NOMO-1 treated with DMSO at 0.1 percent for 48 hours (cell line): ENCODE results near the gene CCDC167.

Source experiments
- DNase-seq: peaks from one replicate; lab custom pipeline; 2025; ENCODE audit not compliant: unreplicated experiment; lab: John Stamatoyannopoulos, UW

CCDC167 gene

DNA sequence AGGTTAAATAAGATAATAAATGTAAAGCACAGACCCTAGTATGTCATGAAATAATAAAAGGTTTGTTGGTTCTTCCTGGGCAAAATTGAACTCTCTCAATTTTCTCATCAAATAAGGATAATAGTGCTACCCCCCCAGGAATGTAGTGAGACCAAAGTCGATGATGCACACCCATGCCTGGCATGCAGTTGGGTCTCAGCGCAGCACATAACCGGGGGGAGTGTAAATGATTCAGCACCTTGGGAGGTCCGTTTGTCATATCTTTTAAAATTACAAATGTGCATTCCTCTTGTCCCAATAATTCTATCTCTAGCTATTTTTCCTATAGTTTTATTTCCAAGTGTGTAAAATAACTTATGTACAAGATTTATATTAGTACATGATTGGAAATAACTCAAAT lies 31.3 kb upstream of the CCDC167 start:
- no peak for DNase-seq

DNA sequence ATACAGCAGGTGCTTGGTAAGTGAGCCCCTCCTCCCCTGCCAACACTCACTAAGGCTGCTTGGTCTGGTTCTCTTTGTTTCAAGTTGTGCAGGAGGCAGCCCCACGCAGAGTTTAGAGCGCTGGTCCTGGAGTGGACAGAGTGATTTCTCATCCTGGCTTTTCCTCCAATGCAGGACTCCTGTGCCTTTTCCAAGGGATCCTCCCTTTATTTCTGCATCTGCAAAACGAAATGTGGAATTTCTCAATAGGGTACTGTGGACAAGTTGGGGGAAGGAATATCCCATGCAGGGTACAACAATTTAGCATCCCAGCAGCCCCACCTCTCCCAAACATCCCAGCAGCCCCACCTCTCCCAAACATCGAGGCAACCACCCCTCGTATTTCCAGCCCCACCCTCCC lies 30.6 kb upstream of the CCDC167 start:
- DNase-seq: no peak

DNA sequence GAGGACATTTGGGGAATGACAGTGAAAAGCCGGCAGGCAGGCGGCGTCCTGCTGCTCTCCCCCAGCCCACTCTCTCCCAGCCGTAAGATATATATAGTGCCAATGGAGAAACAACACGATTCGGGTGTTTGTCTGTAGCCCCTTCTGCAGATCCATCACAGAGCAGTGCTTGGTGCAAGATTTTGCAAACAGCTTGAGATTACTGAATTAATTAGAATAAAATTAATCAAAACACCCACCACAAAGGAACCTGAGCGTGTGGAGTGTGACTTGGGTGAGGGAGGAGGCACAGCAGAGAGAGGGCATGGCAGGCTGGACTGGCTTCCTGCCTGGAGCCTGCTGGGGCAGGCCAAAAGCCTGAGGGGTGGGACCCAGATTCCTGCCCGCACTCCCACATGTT lies 28.8 kb upstream of the CCDC167 start:
- DNase-seq: no peak

DNA sequence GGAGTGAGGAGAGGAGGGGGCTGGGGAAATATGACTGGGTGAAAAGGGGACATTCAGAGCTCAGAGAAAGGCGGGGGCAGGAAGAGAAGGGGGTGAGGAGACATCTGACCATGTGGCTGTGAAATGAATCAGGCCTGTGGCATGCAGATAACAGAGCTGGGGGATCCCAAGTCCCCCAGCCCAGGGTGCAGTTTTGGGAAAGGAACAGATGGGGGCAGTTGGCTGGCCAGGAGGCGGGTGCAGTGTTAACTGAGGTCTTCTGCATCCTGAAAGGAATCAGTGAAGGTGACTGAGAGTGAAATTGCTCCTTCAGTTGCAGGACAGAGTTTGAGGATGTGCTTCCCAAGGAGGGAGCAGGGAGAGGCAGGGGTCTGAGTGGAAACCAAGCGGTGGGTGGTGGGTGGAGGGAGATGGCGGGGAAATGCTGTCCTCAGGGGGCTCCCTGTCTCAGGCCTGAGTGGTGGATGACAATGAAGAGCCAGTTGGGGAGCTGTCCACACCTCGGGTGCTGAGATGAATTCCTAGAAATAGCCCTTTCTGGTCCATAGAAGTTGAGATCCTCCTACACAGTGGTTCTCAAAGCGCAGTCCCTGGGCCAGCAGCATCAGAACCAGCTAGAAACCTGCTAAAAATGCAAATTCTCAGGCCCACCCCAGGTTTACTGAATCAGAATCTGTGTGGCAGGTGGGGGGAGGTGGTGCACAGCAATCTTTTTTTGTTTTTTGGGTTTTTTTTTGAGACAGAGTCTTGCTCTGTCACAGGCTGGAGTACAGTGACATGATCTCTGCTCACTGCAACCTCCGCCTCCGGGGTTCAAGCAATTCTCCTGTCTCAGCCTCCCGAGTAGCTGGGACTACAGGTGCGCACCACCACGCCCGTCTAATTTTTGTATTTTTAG lies 26.0 kb upstream of the CCDC167 start:
- DNase-seq: no peak

DNA sequence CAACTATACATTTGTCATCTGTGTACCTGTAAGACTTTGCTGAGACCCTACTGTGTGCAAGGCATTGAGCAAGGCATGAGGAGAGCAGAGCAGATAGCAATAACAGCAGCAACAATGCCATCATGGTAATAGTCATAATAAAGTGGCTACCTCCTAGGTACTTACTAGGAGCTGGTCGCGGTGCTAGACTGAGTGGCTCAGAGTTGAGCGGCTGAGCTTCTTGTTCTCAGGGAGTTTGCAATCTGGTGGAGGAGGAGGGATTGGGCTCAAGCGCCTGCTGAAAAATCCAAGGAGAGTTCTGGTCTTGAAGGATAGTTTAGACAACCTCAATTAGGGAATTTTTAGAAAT lies 25.3 kb upstream of the CCDC167 start:
- no peak for DNase-seq

DNA sequence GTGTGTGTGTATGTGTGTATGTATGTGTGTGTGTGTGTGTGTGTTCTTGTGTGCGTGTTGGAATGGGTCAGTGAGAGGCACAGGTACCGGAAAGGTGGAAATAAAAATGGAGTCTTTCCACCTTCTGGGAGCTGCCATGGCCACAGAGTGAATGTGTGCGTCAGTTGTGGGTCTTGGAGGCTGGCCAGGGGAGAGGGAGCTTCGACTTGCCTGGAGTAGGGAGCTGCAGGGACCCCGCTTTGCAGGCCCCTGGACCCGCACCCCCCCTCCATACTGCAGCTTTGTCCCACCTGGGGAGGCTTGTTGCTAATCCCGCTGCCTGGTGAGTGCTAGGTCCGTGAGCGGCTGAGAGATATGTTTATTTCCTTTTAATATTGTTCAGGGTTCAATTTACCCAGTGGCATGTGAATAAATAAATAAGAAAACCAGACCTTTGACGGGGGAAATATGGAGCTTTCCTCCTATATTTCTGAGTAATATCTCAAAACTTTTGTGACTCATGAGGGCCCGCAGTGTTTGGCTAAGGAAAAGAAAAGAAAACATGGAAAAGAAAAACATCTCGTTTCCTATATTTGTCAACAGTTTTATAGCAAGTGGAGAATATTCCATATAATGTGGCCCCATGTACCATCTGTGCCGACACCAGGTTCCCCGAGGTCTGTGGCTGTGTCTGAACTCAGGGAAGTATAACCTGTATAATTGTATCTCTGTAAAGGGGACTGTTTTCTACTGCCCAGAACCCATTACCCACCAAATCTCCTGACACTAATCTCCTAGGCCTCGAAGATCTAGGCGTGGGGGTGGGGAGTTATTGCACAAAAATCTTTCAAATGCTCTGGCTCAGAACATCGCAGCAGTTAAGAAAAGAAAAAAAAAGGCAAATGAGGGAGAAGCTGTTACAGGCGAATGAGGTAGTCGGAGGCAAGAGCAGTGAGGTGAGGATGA lies 24.6 kb upstream of the CCDC167 start:
- no peak for DNase-seq

DNA sequence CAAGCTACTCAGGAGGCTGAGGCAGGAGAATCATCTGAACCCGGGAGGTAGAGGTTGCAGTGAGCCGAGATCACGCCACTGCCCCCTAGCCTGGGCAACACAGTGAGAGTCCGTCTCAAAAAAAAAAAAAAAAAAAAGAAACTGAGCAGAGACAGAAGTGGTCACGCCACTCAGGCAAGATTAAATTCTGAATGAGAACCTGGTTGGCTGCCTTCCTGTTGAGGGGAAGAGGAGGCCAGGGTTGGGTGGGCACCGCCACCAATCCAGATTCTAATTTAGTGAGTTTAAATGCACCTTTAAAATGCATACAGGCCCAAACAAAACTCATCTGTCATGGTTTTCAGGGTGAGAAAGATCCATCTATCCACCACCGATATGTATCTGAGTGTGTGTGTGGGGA lies 23.7 kb upstream of the CCDC167 start:
- no peak for DNase-seq

DNA sequence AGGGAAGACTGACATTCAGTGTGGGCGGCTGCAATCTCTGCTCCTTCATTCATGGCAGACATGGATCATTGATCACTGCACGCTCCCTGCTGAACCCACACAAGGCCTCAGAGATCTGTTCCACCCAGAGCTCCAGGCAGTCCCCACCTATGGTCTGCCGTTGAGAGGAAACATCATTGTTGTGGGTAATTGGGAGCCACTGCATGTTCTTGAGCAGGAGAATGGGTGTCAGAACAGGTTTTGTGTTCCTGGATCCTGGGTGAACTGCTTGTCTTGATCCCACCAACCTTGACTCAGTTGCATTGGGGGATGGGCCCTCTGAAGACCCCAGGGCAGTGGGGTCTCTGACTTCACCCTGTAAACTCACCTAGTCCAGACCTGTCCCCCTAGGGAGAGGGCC lies 23.1 kb upstream of the CCDC167 start:
- no peak for DNase-seq

DNA sequence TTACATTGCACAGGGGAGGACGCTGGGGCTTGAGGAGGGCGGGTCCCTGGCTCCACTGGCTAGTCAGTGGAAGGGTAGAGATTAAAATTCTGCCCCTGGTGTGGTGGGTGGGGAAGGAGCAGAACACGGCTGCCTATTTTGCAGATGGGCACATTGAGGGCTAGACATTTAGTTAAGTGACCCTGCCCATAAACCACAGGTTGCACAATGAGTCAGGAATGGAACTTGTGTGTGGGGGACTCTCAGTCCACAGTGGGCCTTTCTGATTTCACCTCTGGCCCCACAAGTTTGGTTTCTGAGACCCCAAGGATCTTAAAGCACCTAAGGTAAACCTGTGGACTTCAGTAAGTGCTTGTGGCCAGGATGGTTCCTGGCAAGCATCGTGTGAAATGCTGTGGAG lies 22.0 kb upstream of the CCDC167 start:
- DNase-seq: no peak

DNA sequence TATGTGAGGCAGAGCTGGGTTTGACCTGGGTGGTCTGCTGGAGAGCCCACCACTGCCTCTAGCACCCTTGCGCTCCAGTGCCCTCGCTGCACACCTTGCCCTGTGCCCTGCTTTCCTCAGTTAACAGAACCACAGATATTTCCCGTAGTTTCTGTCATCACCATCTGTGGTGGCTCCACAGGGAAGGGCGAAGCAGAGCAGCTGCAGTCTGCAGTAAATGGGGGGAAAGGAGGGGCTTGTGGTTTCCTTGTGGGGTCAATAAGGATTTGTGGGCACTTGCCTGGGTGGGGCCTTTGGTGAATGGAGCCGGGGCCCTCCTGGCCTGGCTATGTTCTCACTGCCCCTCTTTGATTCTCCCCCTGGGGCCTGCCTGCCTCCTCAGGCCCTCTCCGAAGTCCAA lies 21.2 kb upstream of the CCDC167 start:
- no peak for DNase-seq

DNA sequence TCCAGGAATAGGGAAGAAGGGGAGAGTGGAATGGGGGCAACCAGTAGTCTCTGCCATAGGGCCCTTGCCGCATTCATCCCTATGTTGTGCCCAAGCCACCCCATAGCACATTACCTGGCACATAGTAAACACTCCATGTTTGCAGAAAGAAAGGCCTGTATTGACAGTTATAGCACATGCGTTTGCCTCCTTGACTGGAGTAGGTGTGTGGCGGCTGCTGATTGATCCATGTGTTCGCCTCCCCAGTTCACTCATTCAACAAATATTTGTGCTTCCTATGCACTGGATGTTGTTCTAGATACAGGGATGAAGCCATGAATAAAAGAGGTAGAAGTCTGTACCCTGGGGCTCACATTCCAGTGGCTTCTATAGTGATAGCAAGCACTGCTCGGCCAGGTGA lies 19.8 kb upstream of the CCDC167 start:
- no peak for DNase-seq

DNA sequence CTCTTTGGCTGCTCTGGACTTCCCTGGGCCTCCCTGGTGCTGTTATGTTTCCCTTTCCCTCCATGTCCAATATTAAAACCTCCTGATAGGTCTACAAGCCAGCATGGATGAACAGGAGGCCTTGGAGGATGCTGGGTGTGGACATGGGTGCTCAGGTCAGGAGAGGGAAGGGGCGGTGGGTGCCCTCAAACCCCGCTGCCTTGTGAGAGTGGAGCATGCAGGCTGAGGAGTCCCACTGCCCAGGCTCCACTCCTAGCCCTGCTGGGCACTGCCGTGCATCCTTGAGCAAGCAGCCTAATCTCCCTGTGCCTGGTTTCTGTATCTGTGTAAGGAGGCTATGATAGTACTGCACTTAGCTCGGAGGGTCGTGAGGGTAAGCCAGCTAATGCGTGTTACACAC lies 18.4 kb upstream of the CCDC167 start:
- no peak for DNase-seq

DNA sequence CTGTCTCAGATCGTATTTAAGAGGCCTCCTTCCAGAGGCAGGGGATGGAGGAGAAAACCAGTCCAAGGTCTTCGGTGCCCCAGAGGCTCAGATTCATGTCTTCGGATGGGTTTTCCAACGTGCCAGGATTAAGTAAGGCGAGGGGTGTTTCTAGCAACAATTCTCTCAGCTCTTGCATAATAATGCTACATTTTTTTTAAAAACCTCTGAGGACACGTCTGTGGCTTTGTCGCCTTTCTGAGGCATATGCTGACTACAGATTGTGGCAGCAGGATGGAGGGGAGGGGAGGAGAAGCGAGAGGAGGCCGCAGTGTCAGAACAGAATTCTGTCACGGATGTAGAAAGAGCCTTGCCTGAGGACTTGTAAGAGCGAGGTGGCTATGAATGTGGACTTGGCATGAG lies 17.7 kb upstream of the CCDC167 start:
- DNase-seq: peak; percentile 81

DNA sequence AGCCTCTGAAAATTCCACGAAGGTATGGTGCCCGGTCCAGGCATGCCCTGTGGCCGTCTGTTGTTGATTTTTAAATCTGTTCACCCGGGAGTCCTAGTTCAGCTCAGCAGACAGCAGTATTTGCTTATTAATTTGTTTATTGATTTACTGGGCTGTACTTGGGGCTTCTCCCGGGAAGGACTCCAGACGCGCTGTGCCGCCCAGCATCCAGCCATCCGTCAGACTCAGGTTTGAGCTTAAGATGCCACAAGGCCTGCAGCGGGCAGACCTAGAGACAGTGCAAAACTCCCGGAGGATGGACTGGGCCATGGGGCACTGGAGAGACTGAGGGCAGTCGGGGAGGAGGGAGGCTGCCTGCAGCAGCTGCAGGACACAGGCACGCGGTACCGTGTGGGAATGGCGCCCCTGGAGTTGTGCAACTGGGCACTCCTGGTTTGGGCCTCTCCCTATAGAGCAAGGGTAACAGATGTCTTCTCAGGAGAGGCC lies 17.3 kb upstream of the CCDC167 start:
- DNase-seq: no peak

DNA sequence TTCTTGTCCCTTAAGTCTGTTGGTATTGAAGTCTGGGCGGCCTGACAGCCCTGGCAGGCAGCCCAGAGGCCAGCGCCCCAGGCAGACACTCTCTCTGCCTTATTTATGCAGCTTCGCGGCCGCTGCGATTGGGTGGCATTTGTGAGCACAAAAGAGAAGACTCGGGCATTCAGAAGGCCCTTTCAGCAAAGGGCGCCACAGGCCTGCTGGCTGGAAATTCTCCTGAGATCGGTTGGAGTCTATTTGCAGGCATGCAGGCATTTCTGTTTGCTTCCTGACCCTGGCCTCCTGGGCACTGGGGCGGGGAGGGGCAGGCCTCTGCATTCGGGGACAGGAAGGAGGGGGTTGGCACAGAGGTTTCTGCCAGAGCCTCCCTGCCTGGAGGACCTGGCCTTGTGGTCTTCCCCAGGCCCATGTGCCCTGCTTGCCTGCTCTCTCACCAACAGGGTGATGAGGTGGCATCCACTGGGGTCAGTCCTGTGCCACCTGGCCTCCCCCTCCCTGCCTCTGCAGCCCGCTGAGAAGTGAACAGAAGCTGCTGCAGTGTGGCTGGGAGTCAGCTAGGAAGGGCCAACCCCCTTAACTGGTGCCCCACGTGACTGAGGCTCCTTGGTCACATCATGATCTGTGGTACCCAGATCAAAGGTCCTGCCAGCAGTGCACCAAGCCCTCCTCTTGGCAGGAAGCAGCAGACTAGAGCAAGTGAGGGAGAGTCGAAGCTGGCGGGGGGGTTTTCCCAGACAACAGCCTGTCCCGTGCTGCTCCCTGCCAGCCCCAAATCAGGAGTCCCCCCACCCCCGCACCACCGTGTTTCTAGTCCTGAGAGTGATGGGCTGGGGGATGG lies 16.6 kb upstream of the CCDC167 start:
- no peak for DNase-seq

DNA sequence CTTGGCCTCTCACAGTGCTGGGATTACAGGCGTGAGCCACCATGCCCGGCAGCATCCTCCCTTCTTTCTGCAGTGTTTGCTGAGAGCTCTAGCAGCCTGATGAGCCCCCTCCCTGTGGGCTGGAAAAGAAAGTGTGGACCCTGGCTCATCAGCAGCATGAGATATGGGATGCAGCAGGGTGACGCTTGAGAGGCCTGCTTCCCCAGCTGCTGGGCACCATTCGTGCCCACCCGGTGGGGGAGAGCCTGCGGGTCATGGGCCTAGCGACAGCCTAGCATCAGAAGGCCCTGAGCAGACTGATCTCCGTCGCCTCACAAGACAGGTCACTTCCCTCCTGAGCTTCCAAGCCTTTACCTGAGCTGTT lies 16.0 kb upstream of the CCDC167 start:
- no peak for DNase-seq

DNA sequence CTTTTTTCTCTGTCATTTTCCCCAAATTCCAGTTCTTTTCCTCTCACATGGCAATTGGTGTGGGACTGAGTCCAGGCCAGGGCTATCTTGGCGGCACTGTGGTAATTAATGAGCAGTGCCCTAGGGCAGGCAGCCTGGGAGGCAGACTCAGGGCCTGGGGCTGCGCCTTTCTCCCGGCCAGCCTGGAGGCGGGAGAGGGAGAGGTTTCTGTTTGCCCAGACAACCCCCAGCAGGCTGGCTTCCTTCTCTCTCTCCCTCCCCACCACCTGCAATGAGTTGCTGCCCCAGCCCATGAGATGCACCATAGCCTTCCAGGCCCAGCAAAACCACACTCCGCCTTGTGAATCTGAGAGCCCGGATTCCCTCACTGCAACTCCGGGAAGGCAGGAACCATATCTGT lies 15.1 kb upstream of the CCDC167 start:
- DNase-seq: no peak

DNA sequence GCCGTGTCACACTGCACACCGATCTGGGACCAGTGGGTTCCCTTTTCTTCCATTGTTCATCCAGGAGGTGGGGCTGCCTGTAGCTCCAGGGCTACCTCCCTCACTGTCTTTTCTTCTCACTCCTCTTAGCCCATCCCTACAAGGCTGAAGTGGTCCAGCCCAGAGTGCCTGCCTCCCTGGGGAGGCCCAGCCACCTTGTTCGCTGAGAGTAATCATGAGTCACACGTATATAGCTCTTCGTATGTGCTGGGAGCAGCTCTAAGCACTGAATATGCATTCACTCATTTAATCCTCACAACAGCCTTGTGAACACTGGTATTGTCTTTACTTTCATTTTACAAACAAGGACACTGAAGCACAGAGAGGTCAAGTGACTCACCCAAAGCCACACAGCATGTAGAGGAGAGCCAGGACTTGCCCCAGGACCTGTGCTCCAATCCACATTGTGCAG lies 14.7 kb upstream of the CCDC167 start:
- no peak for DNase-seq

DNA sequence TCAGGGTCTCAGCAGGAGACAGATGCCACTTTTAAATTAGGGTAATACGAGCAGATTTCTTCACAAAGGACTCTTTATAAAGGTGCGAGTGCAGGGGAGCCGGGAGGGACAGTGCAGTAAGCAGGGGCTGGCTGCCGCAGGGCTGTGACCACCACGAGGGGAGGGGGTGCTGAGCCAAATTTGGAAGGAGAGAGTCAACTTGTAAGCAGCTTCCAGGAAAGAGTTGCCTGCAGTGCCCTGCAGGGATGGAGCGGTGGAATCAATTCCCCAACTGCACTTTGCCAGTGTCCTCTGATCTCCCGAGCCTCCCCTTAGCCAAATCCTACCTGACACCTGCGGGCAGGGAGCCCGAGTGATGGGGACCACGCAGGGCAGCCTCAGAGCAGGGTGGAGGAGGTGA lies 13.9 kb upstream of the CCDC167 start:
- no peak for DNase-seq

DNA sequence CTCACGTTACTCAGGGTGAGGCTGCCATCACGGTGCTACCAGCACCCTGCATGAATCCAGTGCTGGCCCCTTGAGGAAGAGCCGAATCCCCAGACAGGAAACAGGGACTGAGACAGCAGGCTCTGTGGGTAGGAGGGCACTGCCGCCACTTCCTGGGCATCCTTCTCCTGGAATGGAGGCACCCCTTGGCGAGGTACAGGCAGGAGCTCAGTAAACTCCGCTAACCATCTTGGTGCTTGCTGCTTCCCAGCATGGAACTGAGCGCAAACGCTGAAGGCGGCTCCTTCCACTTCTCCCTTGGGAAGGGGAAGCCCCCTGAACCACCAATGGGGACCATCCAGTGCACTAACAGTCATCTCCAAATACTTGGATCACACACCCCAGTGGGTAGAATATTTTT lies 13.5 kb upstream of the CCDC167 start:
- no peak for DNase-seq

DNA sequence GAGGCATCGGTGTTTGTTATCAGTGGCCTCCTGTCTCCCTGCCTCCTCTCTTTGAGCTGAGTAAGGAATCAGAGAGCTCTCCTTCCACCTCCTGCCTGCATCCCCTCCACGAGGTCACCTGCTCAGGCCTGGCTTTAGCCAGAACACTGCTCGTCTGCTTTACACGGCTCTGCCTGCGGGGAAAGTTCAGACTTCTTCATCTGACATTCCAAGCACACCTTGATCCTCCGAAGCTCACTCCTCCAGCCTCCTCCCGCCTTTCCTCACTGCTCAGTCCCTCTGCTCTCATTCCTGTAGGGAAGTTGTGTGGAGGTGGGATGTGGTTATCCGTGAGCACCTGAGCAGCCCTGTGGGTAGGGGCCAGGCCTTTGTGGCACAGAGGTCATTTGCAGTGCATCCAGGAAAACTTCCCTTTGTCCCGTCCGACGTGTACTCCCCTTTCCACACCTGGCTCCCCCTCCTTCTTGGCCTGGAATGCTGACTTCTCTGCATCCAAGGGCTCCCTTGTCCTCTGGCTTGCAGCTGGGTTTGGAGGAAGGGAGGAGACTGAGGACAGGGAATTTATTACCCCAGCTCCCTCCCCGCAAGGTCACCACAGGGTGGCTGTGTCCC lies 12.8 kb upstream of the CCDC167 start:
- no peak for DNase-seq
